Hypothalamus (tissue), 51 donors: ENCODE measurements around the gene TMPRSS9.
"Not testable (repeated sequence)": the region's sequence is repeated elsewhere in the genome, so short reads cannot be mapped to it uniquely, and the experiment has no call there.

Source experiments
- DNase-seq, 51 donors: peaks; one replicate each; lab custom pipeline; 2025; lab: John Stamatoyannopoulos, UW

Gene TMPRSS9

GRCh38 chr19:2451741-2452140 lies 91.7 kb downstream of the TMPRSS9 start:
- no peak for DNase-seq

GRCh38 chr19:2453431-2454025 lies 93.5 kb downstream of the TMPRSS9 start:
- no peak for DNase-seq

GRCh38 chr19:2454199-2454961 lies 94.3 kb downstream of the TMPRSS9 start:
- no peak for DNase-seq

GRCh38 chr19:2454962-2455850 lies 95.1 kb downstream of the TMPRSS9 start:
- DNase-seq, result no peak

GRCh38 chr19:2455851-2456570 lies 95.9 kb downstream of the TMPRSS9 start:
- DNase-seq, result peak in 5 of 51 donors; percentile 3 to 32 (median 20)

GRCh38 chr19:2457394-2458037 lies 97.5 kb downstream of the TMPRSS9 start:
- DNase-seq, result no peak

GRCh38 chr19:2458054-2458453 lies 98.0 kb downstream of the TMPRSS9 start:
- DNase-seq, result no peak

- DNase-seq, result not testable (repeated sequence)
These were observed 98.7 kb downstream of the TMPRSS9 start for GRCh38 chr19:2458776-2459175.

- no peak for DNase-seq
These were observed 100.2 kb downstream of the TMPRSS9 start for GRCh38 chr19:2460245-2460644.

- DNase-seq, result peak in 9 of 51 donors; percentile 2 to 27 (median 7)
These were observed 101.9 kb downstream of the TMPRSS9 start for GRCh38 chr19:2461751-2462634.

GRCh38 chr19:2462635-2463421 lies 102.8 kb downstream of the TMPRSS9 start:
- peak; percentile 10 to 88 (median 70) for DNase-seq

GRCh38 chr19:2463694-2464093 lies 103.6 kb downstream of the TMPRSS9 start:
- DNase-seq, result not testable (repeated sequence)

GRCh38 chr19:2464389-2464788 lies 104.3 kb downstream of the TMPRSS9 start:
- DNase-seq, result no peak

GRCh38 chr19:2468596-2468995 lies 108.5 kb downstream of the TMPRSS9 start:
- no peak for DNase-seq

- DNase-seq, result no peak
These were observed 109.2 kb downstream of the TMPRSS9 start for GRCh38 chr19:2469102-2469914.

- not testable (repeated sequence) for DNase-seq
These were observed 109.8 kb downstream of the TMPRSS9 start for GRCh38 chr19:2469915-2470200.

- DNase-seq, result peak in 49 of 51 donors; percentile 27 to 89 (median 70)
These were observed 114.4 kb downstream of the TMPRSS9 start for GRCh38 chr19:2474232-2475017.
